Neural cell (in vitro differentiated cells): ENCODE data around the gene LRRC8D. TPM values are rescaled to one million over a fixed set of nuclear protein-coding genes. Genes with fewer than 3 reads are reported as not detected.

ENCODE experiments used
- H2AFZ ChIP-seq: fragments of 200-600, 300-800 bp; sonication (generic), shearing (Covaris generic); 2 replicates; pipeline ENCODE4 v1.6.0; 2014; ENCODE audit warnings: low read depth, mild to moderate bottlenecking, antibody characterized with exemption, low read length, moderate library complexity
- H3F3A ChIP-seq: fragments of 200-600 bp; shearing (Covaris generic); 2 replicates; pipeline ENCODE4 v1.6.1; 2016; ENCODE audit warnings: mild to moderate bottlenecking, moderate library complexity, mixed read lengths, antibody characterized with exemption, low read length; ENCODE audit not compliant: insufficient read depth, poor library complexity, severe bottlenecking
- H3K27ac ChIP-seq: fragments of 200-600, 300-800 bp; sonication (generic), shearing (Covaris generic); 2 replicates; pipeline ENCODE4 v1.5.1; 2014; ENCODE audit warnings: mild to moderate bottlenecking, low read length, moderate library complexity
- H3K27me3 ChIP-seq: fragments of 300-800, 200-600 bp; sonication (generic), shearing (Covaris generic); 2 replicates; pipeline ENCODE4 v1.6.0; 2014; ENCODE audit warnings: mild to moderate bottlenecking, low read depth, low read length, moderate library complexity; ENCODE audit not compliant: insufficient read depth
- H3K36me3 ChIP-seq: fragments of 300-800, 200-600 bp; sonication (generic), shearing (Covaris generic); 2 replicates; pipeline ENCODE4 v1.5.1; 2014; ENCODE audit warnings: mild to moderate bottlenecking, antibody characterized with exemption, low read length, moderate library complexity; ENCODE audit not compliant: insufficient read depth
- H3K4me2 ChIP-seq: fragments of 300-800, 200-600 bp; sonication (generic), shearing (Covaris generic); 2 replicates; pipeline ENCODE4 v1.6.0; 2014; ENCODE audit warnings: mild to moderate bottlenecking, low read length
- H3K4me3 ChIP-seq: fragments of 300-800, 200-600 bp; sonication (generic), shearing (Covaris generic); 2 replicates; pipeline ENCODE4 v1.5.1; 2014; ENCODE audit warnings: mild to moderate bottlenecking, low read length, moderate library complexity
- H3K79me2 ChIP-seq: fragments of 200-600 bp; shearing (Covaris generic); replicated peaks from 2 replicates; pipeline ENCODE4 v1.6.0; 2014; ENCODE audit warnings: mild to moderate bottlenecking, low read length, moderate library complexity; ENCODE audit not compliant: insufficient read depth
- H3K9ac ChIP-seq: fragments of 300-800, 200-600 bp; sonication (generic), shearing (Covaris generic); 2 replicates; pipeline ENCODE4 v1.6.1; 2016; ENCODE audit warnings: mild to moderate bottlenecking, low read length, mixed read lengths
- H3K9me2 ChIP-seq: fragments of 200-600 bp; shearing (Covaris generic); 2 replicates; pipeline ENCODE4 v1.6.1; 2016; ENCODE audit warnings: mild to moderate bottlenecking, low read length, mixed read lengths; ENCODE audit not compliant: insufficient read depth
- H3K9me3 ChIP-seq: fragments of 200-600, 300-800 bp; sonication (generic), shearing (Covaris generic); 2 replicates; pipeline ENCODE4 v1.6.1; 2016; ENCODE audit warnings: mild to moderate bottlenecking, mixed run types, low read length, moderate library complexity, mixed read lengths
- H4K20me1 ChIP-seq: fragments of 200-600 bp; shearing (Covaris generic); 2 replicates; pipeline ENCODE4 v1.6.1; 2016; ENCODE audit warnings: mild to moderate bottlenecking, mixed run types; ENCODE audit not compliant: insufficient read depth
- CTCF ChIP-seq: fragments of 450-650 bp; IDR thresholded peaks from 2 replicates; pipeline ENCODE4 v1.5.1; 2014; ENCODE audit warnings: antibody characterized with exemption, mild to moderate bottlenecking, moderate library complexity; ENCODE audit not compliant: poor library complexity, severe bottlenecking
- EP300 ChIP-seq: fragments of 450-650 bp; conservative IDR thresholded peaks from 2 replicates; pipeline ENCODE4 v1.6.1; 2014; ENCODE audit warnings: antibody characterized with exemption, mild to moderate bottlenecking, moderate library complexity; ENCODE audit not compliant: poor library complexity, severe bottlenecking
- EZH2 ChIP-seq: fragments of 200-600, 300-800 bp; shearing (Covaris generic), sonication (generic); IDR thresholded peaks from 2 replicates; pipeline ENCODE4 v1.6.1; 2014; ENCODE audit warnings: antibody characterized with exemption, low read length, borderline replicate concordance, mild to moderate bottlenecking; ENCODE audit not compliant: insufficient read depth, poor library complexity, severe bottlenecking
- MXI1 ChIP-seq: fragments of 450-650 bp; conservative IDR thresholded peaks from 2 replicates; pipeline ENCODE4 v1.6.1; 2014; ENCODE audit warnings: antibody characterized with exemption, mild to moderate bottlenecking; ENCODE audit not compliant: poor library complexity, severe bottlenecking
- POLR2AphosphoS5 ChIP-seq: IDR thresholded peaks from 2 replicates; pipeline ENCODE4 v1.6.1; 2012
- RAD21 ChIP-seq: fragments of 450-650 bp; conservative IDR thresholded peaks from 2 replicates; pipeline ENCODE4 v1.6.1; 2014; ENCODE audit warnings: antibody characterized with exemption, mild to moderate bottlenecking, moderate library complexity
- REST ChIP-seq: IDR thresholded peaks from 2 replicates; pipeline ENCODE4 v1.6.1; 2012; ENCODE audit warnings: borderline replicate concordance
- SMC3 ChIP-seq: fragments of 450-650 bp; conservative IDR thresholded peaks from 2 replicates; pipeline ENCODE4 v1.6.1; 2014; ENCODE audit warnings: antibody characterized with exemption, mild to moderate bottlenecking, moderate library complexity; ENCODE audit not compliant: poor library complexity
- TAF1 ChIP-seq: IDR thresholded peaks from 2 replicates; pipeline ENCODE4 v1.6.1; 2012; ENCODE audit warnings: low read depth
- polyA plus RNA-seq: library from polyadenylated mRNA; depleted of rRNA; stranded (reverse); fragments of >200 nt; gene quantifications from 2 replicates; pipeline ENCODE4 v1.2.3, GENCODE V29; 2014

The LRRC8D gene
- polyA plus RNA-seq, 1 donor from 2014 or later: 43.7 TPM

- H3K27ac ChIP-seq: no peak overlapping the region
- no peaks in the 10 kb centered on the region for H3F3A ChIP-seq
- H3K4me2 ChIP-seq: no peak overlapping the region
- H3K4me3 ChIP-seq: no peak overlapping the region
- H2AFZ ChIP-seq: no peak overlapping the region
- no peaks in the 10 kb centered on the region for H3K9me3 ChIP-seq
- no peak overlapping the region for H3K9ac ChIP-seq
- peaks cover 9% of the 10 kb centered on the region for H3K36me3 ChIP-seq
- no peaks in the 10 kb centered on the region for H3K27me3 ChIP-seq
- no peaks in the 10 kb centered on the region for H3K79me2 ChIP-seq
- TF ChIP-seq EP300: no peak
- no peak for TF ChIP-seq MXI1
- no peak for TF ChIP-seq SMC3
- TF ChIP-seq POLR2AphosphoS5: no peak
- no peak for TF ChIP-seq TAF1
- no peak for TF ChIP-seq RAD21
- TF ChIP-seq REST: no peak
- no peak for TF ChIP-seq CTCF
- no peak for TF ChIP-seq EZH2
- no peaks in the 10 kb centered on the region for H4K20me1 ChIP-seq
- H3K9me2 ChIP-seq: no peaks in the 10 kb centered on the region
Measured at GRCh38 chr1:89939059-89939570, 118.3 kb downstream of the LRRC8D start.

- Histone ChIP-seq H3K79me2 (no peaks in the 10 kb centered on the region), H3K27ac (no peak overlapping the region), H3K9me3 (no peaks in the 10 kb centered on the region), H3F3A (no peaks in the 10 kb centered on the region), H3K4me2 (no peak overlapping the region), H3K27me3 (no peaks in the 10 kb centered on the region), H3K9me2 (no peaks in the 10 kb centered on the region), H3K36me3 (peaks cover 6% of the 10 kb centered on the region), H4K20me1 (no peaks in the 10 kb centered on the region), H3K9ac (no peak overlapping the region), H3K4me3 (no peak overlapping the region), H2AFZ (no peak overlapping the region)
- TF ChIP-seq EZH2: no peak
- TF ChIP-seq SMC3: no peak
- no peak for TF ChIP-seq TAF1
- TF ChIP-seq RAD21: no peak
- TF ChIP-seq CTCF: no peak
- TF ChIP-seq EP300: no peak
- TF ChIP-seq REST: no peak
- TF ChIP-seq MXI1: no peak
- TF ChIP-seq POLR2AphosphoS5: no peak
Measured at GRCh38 chr1:89939693-89940438, 119.0 kb downstream of the LRRC8D start.
